A549 (cell line): Measurements from ENCODE around the gene CLECL1.

Source experiments
- CEBPB ChIP-seq, 2 experiments: fragments of >200 bp in 1 of 2; sonication (Bioruptor Twin) in 1 of 2; formaldehyde crosslinking in 1 of 2; IDR thresholded peaks; 2 replicates each; pipeline ENCODE4 v1.6.1; 2012 to 2016
- CHD2 ChIP-seq: fragments of 150-350 bp; IDR thresholded peaks from 2 replicates; pipeline ENCODE4 v1.6.1; 2014; ENCODE audit warnings: low read length; ENCODE audit not compliant: partially characterized antibody
- CTCF ChIP-seq: fragments of >200 bp; sonication (Bioruptor Twin); formaldehyde crosslinking; IDR thresholded peaks from 3 replicates; pipeline ENCODE4 v1.5.1; 2016
- POLR2A ChIP-seq: IDR thresholded peaks from 2 replicates; pipeline ENCODE4 v1.6.1; 2012; ENCODE audit warnings: mild to moderate bottlenecking, low read length
- RAD21 ChIP-seq, 2 experiments: fragments of >200 bp in 1 of 2; sonication (Bioruptor Twin) in 1 of 2; formaldehyde crosslinking in 1 of 2; IDR thresholded peaks in 1 of 2; conservative IDR thresholded peaks in 1 of 2; 2 replicates in 1 of 2; 3 replicates in 1 of 2; pipeline ENCODE4 v1.6.1; 2012 to 2018; ENCODE audit warnings: inconsistent platforms in 1 of 2
- REST ChIP-seq: fragments of 200-600 bp; sonication (generic); IDR thresholded peaks from 2 replicates; pipeline ENCODE4 v1.6.1; 2016; ENCODE audit warnings: antibody characterized with exemption, mild to moderate bottlenecking, moderate library complexity
- RFX5 ChIP-seq: fragments of 450-650 bp; IDR thresholded peaks from 2 replicates; pipeline ENCODE4 v1.7.1; 2014; ENCODE audit warnings: antibody characterized with exemption, mild to moderate bottlenecking, moderate library complexity
- RNF2 ChIP-seq: fragments of 200-600 bp; sonication (generic); IDR thresholded peaks from 2 replicates; pipeline ENCODE4 v1.6.1; 2016; ENCODE audit warnings: low read depth, mild to moderate bottlenecking, antibody characterized with exemption, moderate library complexity, borderline replicate concordance

GRCh38 chr12:9721394-9722092 is 11.4 kb downstream of the CLECL1 start:
- TF ChIP-seq REST, result no peak
- TF ChIP-seq CTCF, result no peak
- TF ChIP-seq RNF2, result no peak
- TF ChIP-seq POLR2A, result no peak
- TF ChIP-seq CHD2, result no peak
- TF ChIP-seq RAD21 (conservative IDR thresholded peaks at IDR 0.05 in 1 of 2, IDR thresholded peaks at IDR 0.05 in 1 of 2), result no peak
- no peak for TF ChIP-seq RFX5
- peak; percentile 96 to 99 for TF ChIP-seq CEBPB (IDR thresholded peaks at IDR 0.05)
